ENCODE measurements around the gene FAM131A.
A peak's percentile ranks its signal among the peaks of the same experiment; 100 is the strongest.

Gene FAM131A

GRCh38 chr3:184341925-184342324 lies 4.5 kb downstream of the FAM131A start:
- Histone ChIP-seq H3K9me3 (no peaks in the 10 kb centered on the region), H3K27me3 (no peaks in the 10 kb centered on the region), H3K36me3 (peaks cover 17% of the 10 kb centered on the region)

GRCh38 chr3:184343200-184343876 lies 5.9 kb downstream of the FAM131A start:
- no peak for DNase-seq
- Histone ChIP-seq H3K36me3 (peaks cover 17% of the 10 kb centered on the region), H3K9me3 (no peaks in the 10 kb centered on the region)

More at GRCh38 chr3:184341925-184342324, 4.5 kb downstream of the FAM131A start:
- no peak overlapping the region for H3K4me3 ChIP-seq (ENCODE audit: low read depth, low read length)
- DNase-seq: no peak
- no peak for TF ChIP-seq CTCF (IDR thresholded peaks at IDR 0.05; ENCODE audit: low read depth, low read length)
- H3K4me1 ChIP-seq: peaks cover 24% of the 10 kb centered on the region

GRCh38 chr3:184344579-184345316 lies 7.3 kb downstream of the FAM131A start:
- TF ChIP-seq CTCF (IDR thresholded peaks at IDR 0.05; ENCODE audit: low read depth, low read length): no peak

More at GRCh38 chr3:184343200-184343876, 5.9 kb downstream of the FAM131A start:
- TF ChIP-seq CTCF (IDR thresholded peaks at IDR 0.05; ENCODE audit: low read depth, low read length): no peak
- no peaks in the 10 kb centered on the region for H3K27me3 ChIP-seq
- no peak overlapping the region for H3K4me3 ChIP-seq (ENCODE audit: low read depth, low read length)
- H3K4me1 ChIP-seq: peaks cover 10% of the 10 kb centered on the region

GRCh38 chr3:184345317-184346144 lies 8.1 kb downstream of the FAM131A start:
- peak; percentile 83 for DNase-seq
- H3K9me3 ChIP-seq: no peaks in the 10 kb centered on the region
- peak; percentile 76 for TF ChIP-seq CTCF (IDR thresholded peaks at IDR 0.05; ENCODE audit: low read depth, low read length)
- H3K27me3 ChIP-seq: no peaks in the 10 kb centered on the region
- 0 out of 2 replicates have a peak, but pooled peaks cover 3% of the 10 kb centered on the region for H3K4me1 ChIP-seq
- H3K36me3 ChIP-seq: peaks cover 17% of the 10 kb centered on the region
- H3K4me3 ChIP-seq (ENCODE audit: low read depth, low read length): no peak overlapping the region

More at GRCh38 chr3:184344579-184345316, 7.3 kb downstream of the FAM131A start:
- Histone ChIP-seq H3K36me3 (peaks cover 17% of the 10 kb centered on the region), H3K4me1 (peaks cover 3% of the 10 kb centered on the region; the same call in 1 of the 2 replicates), H3K9me3 (no peaks in the 10 kb centered on the region), H3K4me3 (ENCODE audit: low read depth, low read length) (no peak overlapping the region), H3K27me3 (no peaks in the 10 kb centered on the region)
- no peak for DNase-seq

GRCh38 chr3:184346480-184347190 lies 9.2 kb downstream of the FAM131A start:
- H3K4me1 ChIP-seq: 0 out of 2 replicates have a peak, but pooled peaks cover 3% of the 10 kb centered on the region
- no peaks in the 10 kb centered on the region for H3K9me3 ChIP-seq
- no peak overlapping the region for H3K4me3 ChIP-seq (ENCODE audit: low read depth, low read length)
- no peaks in the 10 kb centered on the region for H3K27me3 ChIP-seq
- TF ChIP-seq CTCF (IDR thresholded peaks at IDR 0.05; ENCODE audit: low read depth, low read length): no peak
- H3K36me3 ChIP-seq: peaks cover 17% of the 10 kb centered on the region
- no peak for DNase-seq

All from BE2C (cell line).